Stimulated activated CD4-positive, alpha-beta T cell treated with anti-CD3 and anti-CD28 coated beads, TNF-alpha, amount 100 ng/mL, for 1 hour (primary cell): ENCODE measurements around the gene CORT.
"Not testable (repeated sequence)": the region's sequence is repeated elsewhere in the genome, so short reads cannot be mapped to it uniquely, and the experiment has no call there.

Source experiments
- DNase-seq, 3 donors: peaks; one replicate each; pipeline ENCODE4 v3.0.0-alpha.2; 2020; ENCODE audit warnings: low read depth in 3 of 3, low spot score in 1 of 3

The CORT gene

DNA sequence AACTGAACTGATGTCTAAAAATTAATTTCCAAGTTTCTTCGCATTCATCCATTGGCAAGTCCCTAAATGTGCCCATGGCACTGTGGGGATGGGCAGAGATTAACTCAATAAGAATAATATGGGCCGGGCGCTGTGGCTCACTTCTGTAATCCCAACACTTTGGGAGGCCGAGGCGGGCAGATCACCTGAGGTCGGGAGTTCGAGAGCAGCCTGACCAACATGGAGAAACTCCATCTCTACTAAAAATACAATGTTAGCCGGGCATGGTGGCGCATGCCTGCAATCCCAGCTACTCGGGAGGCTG is 24.4 kb downstream of the CORT start:
- DNase-seq, result not testable (repeated sequence)

DNA sequence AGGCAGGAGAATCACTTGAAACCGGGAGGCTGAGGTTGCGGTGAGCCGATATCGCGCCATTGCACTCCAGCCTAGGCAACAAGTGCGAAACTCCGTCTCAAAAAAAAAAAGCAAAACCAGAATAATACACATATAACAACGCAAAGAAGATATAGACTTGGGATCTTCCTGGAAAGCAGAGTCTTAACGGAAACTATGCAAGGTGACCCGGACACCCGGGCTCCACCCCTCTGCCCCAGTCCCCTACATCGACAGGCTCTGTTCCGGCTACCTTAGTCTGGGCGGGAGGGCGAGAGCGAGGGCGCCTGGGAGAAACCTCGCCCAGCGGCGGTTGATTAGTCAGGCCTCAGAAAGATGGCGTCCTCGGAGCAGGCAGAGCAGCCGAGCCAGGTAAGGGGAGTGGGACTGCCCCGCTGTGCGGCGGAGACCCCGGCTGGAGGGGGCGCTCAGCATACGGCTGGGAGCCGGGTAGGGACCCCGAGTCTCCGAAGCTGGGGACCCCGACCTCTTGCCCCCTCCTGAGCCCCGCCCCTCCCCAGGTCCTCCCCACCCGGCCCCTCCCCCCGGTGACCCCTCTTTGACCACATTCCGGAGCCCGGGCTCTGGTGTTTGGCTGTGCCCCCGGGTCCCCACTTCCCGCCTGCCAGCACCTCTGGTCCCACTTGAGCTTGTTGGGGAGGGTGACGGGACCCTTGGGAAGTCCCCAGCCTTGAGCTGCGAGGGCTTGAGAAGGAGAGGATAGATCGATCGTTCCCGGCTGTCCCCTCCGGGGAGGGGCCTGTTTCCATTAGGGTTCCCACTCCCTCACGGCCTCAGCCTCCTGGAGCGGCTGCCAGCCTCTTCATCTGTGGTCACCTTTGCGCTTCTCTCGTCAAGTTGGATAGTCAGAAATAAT is 25.0 kb downstream of the CORT start, which contains the start of gene PEX14:
TSS of gene PEX14 (plus strand) at position 338 of the 895 bp plus-strand sequence. CDS start at position 355, 17 bp downstream.
- peak; percentile 51 to 72 (median 62) for DNase-seq

DNA sequence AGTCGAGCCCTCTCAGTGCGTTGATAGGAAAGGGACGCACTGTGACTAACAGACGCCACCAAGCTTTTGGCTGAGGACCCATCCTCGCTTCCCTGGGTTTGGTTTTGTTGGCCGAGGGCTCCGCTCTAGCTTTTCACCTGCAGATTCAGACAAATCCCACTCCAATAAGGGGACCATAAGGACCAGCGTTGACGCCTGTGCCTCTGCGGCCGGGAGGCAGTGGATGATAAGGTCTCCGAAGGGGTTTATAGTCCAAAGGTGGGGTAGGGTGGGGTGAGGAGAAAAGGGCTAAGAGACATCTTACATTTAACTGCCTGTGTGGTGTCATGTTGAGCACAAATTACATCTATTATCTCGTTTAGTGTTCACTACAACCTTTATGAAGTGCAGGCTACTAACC is 25.7 kb downstream of the CORT start:
- DNase-seq, result no peak

DNA sequence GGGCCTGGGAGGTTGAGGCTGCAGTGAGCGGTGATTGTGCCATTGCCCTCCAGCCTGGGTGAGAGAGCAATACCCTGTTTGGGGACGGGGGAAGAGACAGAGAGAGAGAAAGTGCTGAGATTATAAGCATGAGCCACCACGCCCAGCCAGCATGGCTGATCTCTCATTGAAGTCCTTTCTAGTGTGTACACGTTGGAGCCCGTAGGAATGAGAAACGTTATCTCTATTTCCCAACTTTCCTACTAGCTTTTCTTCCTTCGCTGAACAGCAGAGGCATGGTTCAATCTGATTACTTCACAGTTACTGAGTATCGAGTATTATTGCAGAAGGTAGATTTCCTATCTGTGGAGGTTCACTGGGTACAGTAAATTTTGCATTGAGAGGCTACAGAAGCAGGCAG is 29.5 kb downstream of the CORT start:
- DNase-seq, result no peak

DNA sequence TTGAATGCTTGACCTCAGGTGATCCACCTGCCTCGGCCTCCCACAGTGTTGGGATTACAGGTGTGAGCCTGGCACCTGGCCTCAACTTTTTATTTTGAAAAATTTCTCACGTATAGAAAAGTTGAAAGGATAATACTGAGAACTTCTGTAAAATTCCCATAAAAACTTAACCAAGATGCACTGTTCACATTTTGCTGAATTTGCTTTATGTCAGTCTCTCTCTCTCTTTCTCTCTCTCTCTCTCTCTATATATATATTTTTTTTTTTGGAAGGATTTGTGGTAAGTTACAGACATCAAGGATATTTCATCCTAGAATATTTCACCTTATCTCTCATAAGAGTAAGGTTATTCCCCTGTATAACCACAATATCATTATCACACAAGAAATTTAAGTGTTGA is 30.8 kb downstream of the CORT start:
- no peak for DNase-seq

DNA sequence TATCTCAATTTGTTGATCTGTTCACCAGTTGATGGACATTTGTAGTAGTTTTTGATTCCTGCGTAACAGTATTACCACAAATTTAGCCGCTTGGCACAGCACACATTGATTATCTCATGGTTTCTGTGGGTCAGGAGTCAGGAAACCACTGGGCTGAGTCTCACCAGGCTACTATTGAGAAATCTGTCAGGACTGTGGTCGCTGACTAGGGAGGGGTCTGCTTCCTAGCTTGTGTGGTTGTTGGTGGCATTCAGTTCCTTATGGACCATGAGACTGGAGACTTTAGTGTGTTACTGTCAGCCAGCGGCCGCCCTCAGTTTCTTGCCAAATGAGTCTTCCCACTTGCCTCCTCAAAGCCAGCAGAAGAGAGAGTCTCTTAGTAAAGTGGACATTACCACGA is 34.7 kb downstream of the CORT start:
- DNase-seq, result no peak

DNA sequence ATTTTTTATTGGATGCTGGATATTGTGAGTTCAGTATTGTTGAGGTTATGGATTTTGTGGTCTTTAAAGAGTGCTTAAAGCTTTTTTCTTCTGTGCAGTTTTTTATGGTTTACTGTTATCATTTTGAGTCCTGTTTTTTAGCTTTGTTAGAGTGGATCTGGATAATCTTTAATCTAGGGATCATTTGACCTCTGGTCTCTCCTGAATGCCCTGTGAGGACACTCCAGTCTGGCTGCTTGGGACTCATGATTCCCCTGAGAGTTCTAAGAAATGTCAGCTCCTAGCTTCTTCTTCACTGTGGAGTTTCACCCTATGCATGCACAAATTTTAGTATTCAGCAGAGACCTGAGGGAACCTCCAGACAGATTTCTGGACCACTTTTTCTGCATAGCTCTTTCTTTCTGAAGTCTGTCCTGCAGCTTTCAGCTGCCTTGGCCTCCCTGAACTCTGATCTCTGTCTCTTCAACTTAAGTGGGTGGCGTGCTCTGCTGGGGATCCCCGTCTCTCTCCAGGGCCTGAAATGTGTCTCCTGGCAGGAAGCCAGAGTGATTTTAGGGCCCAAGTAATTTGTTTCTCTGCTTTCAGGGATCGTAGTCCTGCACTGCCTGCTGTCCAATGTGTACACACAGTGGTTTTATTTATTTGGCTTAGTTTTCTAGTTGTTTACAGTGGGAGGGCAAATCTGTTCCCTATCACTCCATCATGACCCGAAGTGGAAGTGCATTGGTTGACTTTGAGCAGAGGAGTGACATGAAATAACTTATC is 39.6 kb downstream of the CORT start:
- DNase-seq, result no peak

DNA sequence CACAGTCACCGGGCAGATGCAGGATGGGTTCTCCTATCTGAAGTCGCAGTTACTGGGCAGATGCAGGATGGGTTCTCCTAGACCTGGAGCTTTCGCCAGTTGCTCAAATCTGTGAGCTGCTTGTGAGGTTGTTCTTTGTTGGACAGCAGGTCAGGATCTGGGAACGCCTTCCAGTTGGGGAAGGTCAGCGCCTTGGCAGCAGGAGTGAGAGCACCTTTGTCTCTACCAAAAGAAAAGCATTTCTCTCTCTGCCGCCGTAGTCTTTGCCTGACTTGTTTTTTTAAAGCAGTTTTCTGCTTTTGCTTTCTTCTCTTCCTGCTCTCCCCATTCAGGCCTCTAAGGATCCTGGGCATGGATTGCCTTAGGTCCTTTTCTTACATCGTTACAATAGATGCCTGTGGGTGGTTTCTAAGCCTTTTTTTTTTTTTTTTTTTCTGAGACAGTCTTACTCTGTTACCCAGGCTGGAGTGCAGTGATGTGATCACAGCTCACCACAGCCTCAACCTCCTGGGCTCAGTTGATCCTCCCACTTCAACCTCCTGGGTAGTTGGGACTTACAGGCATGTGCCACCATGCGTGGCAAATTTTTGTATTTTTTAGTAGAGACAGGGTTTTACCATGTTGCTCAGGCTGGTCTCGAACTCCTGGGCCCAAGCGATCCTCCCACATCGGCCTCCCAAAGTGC is 40.6 kb downstream of the CORT start:
- no peak for DNase-seq

DNA sequence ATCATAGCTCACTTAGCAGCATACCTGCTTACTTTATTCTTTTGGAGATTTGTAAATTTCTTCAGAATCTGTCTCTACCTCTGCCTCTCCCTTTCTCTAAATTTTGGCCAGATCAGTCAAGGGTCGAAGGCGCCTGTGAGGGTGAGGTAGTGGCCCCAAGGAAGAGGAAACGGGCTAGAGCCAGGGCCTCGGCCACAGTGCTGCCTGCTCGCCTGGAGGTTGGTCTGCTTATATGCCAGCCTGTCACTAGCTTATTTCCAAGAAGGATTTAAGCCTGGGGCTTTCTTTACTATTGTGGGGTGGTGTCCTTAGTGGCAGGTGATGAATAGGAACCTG is 44.6 kb downstream of the CORT start:
- no peak for DNase-seq

DNA sequence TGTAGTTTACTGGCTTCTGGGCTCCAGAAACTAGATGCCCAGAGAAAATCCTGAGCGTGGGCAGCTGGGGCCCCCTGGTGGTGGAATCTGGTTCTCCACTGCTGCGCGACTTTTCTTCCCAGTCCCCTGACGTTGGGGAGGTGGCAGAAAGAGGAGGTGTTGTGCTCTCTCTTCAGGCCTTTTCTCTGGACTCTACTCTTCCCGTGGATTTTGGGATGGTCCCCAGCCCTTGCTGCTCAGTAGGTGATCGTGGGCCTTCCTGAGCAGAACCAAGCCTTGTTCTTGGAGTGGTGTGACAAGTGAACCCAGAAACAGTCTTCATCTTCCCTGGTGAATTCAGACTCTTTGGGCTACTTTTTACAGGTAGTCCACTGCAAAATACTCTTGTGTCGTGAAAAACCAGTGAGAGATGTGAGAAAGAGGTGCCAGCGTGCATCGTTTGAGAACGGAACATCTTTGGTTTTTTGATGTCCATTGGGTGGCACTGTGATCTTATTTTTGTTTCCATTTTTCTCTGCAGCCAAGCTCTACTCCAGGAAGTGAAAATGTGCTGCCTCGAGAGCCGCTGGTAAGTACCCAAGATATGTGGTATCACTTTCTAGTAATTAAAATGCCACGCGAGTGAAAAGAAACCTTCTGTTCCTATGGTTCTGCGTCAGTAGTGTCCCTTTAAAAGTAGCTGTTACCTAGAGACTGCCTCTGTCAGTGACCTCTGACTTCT is 45.1 kb downstream of the CORT start:
- peak; percentile 31 to 77 (median 54) for DNase-seq

DNA sequence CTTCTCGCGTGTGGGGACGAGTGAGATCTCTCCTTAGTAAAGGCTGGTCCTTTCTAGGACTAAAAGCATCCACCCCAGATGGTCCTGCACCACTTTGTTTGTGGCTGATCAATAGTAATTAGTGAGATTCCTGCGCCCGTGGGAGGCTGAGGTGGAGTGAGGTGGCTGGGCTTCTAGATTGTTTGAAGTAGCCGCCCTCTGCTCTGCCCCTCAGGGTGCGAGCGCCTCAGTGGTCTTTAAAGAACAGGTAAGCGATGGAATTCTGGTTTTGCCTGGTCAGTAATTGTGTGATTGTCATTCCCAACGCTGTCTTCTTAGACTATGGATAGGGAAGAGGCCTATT is 45.6 kb downstream of the CORT start:
- no peak for DNase-seq

DNA sequence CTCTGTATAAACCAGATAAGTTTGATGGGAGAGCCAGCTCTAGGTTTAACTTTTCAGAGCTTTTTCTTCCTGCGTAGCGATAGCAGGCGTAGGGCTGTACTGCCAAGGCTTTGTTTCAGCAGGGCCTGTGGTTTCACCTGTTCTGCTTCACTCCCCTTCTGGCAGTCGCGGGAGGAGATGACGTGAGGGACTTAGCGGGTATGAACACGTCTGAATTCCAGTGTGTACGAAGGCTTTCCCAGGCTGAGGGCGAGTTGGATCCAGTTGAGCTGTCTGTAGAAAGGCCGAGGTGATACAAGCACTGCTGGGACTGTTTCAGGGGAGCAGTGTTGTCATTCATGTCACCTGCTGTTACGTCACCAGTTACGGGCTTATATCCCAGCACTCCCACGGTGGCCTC is 46.1 kb downstream of the CORT start:
- no peak for DNase-seq

DNA sequence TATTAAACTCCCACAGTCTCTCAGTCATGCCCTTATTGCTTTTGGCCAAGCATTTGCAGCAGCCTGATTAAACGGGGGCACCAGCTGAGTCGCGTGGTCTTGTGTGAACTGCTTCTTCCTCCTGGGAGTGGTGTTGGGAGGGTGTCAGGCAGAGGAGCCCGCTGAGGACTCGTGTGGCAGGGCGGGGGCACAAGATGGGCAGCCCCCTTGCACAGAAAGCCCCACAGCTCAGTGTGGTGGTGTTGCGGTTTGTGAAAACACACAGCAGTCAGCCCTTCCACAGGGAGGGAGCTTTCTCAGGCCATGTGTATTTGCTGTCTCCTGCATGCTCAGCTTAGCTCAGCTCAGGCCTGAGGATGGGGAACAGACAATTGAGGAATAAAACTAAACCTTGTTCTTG is 47.3 kb downstream of the CORT start:
- DNase-seq, result no peak

DNA sequence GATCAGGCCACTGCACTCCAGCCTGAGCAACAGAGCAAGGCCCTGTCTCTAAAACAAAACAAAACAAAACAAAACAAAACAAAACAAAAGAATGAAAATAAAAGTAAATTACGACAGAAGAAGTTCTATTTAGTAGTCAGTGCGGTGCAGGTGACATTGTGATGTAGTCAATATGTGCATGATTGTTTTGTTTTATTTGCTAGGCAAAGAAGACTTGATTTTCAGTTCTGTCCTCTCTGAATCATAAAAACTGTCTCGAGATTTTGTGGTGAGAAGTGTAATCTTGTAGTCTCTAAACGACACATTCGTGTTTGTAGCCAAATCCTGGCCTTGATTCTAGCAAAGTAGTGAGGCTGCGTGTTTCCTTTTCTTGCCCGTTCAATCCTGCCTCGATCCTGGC is 48.4 kb downstream of the CORT start:
- no peak for DNase-seq
